Kidney capillary endothelial cell (primary cell): ENCODE results near the gene CHM.
"Not testable (repeated sequence)": the region's sequence is repeated elsewhere in the genome, so short reads cannot be mapped to it uniquely, and the experiment has no call there.

Experiments
- DNase-seq: peaks from one replicate; pipeline ENCODE4 v3.0.0-alpha.2; 2018; ENCODE audit warnings: low spot score

Gene CHM

GRCh38 chrX:85996555-85996954 is 50.8 kb downstream of the CHM start:
- no peak for DNase-seq

GRCh38 chrX:85995641-85996040 is 51.7 kb downstream of the CHM start:
- DNase-seq = no peak

- no peak for DNase-seq
Observed at GRCh38 chrX:85994797-85995196, 52.6 kb downstream of the CHM start.

- DNase-seq = no peak
Observed at GRCh38 chrX:85994228-85994627, 53.1 kb downstream of the CHM start.

GRCh38 chrX:85993539-85994197 is 53.7 kb downstream of the CHM start:
- DNase-seq = no peak

GRCh38 chrX:85992811-85993229 is 54.5 kb downstream of the CHM start:
- DNase-seq = no peak

GRCh38 chrX:85988353-85988752 is 59.0 kb downstream of the CHM start:
- DNase-seq = no peak

GRCh38 chrX:85980286-85980685 is 67.1 kb downstream of the CHM start:
- no peak for DNase-seq

- no peak for DNase-seq
Observed at GRCh38 chrX:85977218-85977617, 70.1 kb downstream of the CHM start.

GRCh38 chrX:85972351-85972750 is 75.0 kb downstream of the CHM start:
- not testable (repeated sequence) for DNase-seq

GRCh38 chrX:85964744-85965143 is 82.6 kb downstream of the CHM start:
- no peak for DNase-seq

- DNase-seq = no peak
Observed at GRCh38 chrX:85963736-85964135, 83.6 kb downstream of the CHM start.

GRCh38 chrX:85955510-85955909 is 91.8 kb downstream of the CHM start:
- no peak for DNase-seq

- DNase-seq = not testable (repeated sequence)
Observed at GRCh38 chrX:85944751-85945150, 102.6 kb downstream of the CHM start.

GRCh38 chrX:85941275-85941674 is 106.1 kb downstream of the CHM start:
- no peak for DNase-seq

- DNase-seq = not testable (repeated sequence)
Observed at GRCh38 chrX:85939942-85940341, 107.4 kb downstream of the CHM start.

GRCh38 chrX:85934399-85934798 is 113.0 kb downstream of the CHM start:
- not testable (repeated sequence) for DNase-seq

GRCh38 chrX:85930099-85930498 is 117.3 kb downstream of the CHM start:
- no peak for DNase-seq

- no peak for DNase-seq
Observed at GRCh38 chrX:85928606-85929005, 118.8 kb downstream of the CHM start.

- no peak for DNase-seq
Observed at GRCh38 chrX:85927740-85928139, 119.6 kb downstream of the CHM start.

GRCh38 chrX:85922821-85923220 is 124.5 kb downstream of the CHM start:
- no peak for DNase-seq

GRCh38 chrX:85916656-85917280 is 130.6 kb downstream of the CHM start:
- not testable (repeated sequence) for DNase-seq

- DNase-seq = no peak
Observed at GRCh38 chrX:85914431-85914830, 132.9 kb downstream of the CHM start.

GRCh38 chrX:85907316-85907715 is 140.0 kb downstream of the CHM start:
- DNase-seq = no peak
